ENCODE measurements around the gene OTOG.

Gene OTOG

GRCh38 chr11:17531636-17532113 is 15.4 kb upstream of the OTOG start:
- DNase-seq (ENCODE audit: insufficient read length, low spot score) (no peak), FAIRE-seq (no peak)
- TF ChIP-seq CTCF (IDR thresholded peaks at IDR 0.05; ENCODE audit: insufficient read depth, missing control alignments) = no peak

- FAIRE-seq = no peak
- no peak for TF ChIP-seq CTCF (IDR thresholded peaks at IDR 0.05; ENCODE audit: insufficient read depth, missing control alignments)
Measured at GRCh38 chr11:17532784-17533183, 14.3 kb upstream of the OTOG start.

GRCh38 chr11:17533341-17533740 is 13.7 kb upstream of the OTOG start:
- FAIRE-seq (no peak), DNase-seq (ENCODE audit: insufficient read length, low spot score) (no peak)
- TF ChIP-seq CTCF (IDR thresholded peaks at IDR 0.05; ENCODE audit: insufficient read depth, missing control alignments) = no peak

More at GRCh38 chr11:17532784-17533183, 14.3 kb upstream of the OTOG start:
- no peak for DNase-seq (ENCODE audit: insufficient read length, low spot score)

- FAIRE-seq (no peak), DNase-seq (ENCODE audit: insufficient read length, low spot score) (no peak)
- no peak for TF ChIP-seq CTCF (IDR thresholded peaks at IDR 0.05; ENCODE audit: insufficient read depth, missing control alignments)
Measured at GRCh38 chr11:17533778-17534415, 13.2 kb upstream of the OTOG start.

GRCh38 chr11:17535488-17535887 is 11.6 kb upstream of the OTOG start:
- DNase-seq (ENCODE audit: insufficient read length, low spot score) (no peak), FAIRE-seq (no peak)
- no peak for TF ChIP-seq CTCF (IDR thresholded peaks at IDR 0.05; ENCODE audit: insufficient read depth, missing control alignments)

GRCh38 chr11:17537261-17537660 is 9.8 kb upstream of the OTOG start:
- no peak for FAIRE-seq
- no peak for TF ChIP-seq CTCF (IDR thresholded peaks at IDR 0.05; ENCODE audit: insufficient read depth, missing control alignments)
- no peak for DNase-seq (ENCODE audit: insufficient read length, low spot score)

GRCh38 chr11:17538054-17538453 is 9.0 kb upstream of the OTOG start:
- FAIRE-seq (no peak), DNase-seq (ENCODE audit: insufficient read length, low spot score) (no peak)

More at GRCh38 chr11:17538054-17538453, 9.0 kb upstream of the OTOG start:
- TF ChIP-seq CTCF (IDR thresholded peaks at IDR 0.05; ENCODE audit: insufficient read depth, missing control alignments) = no peak

Data from D721Med (cell line).